ENCODE measurements around the gene SLC29A3. TPM values are rescaled to one million over a fixed set of nuclear protein-coding genes. Genes with fewer than 3 reads are reported as not detected.

Gene SLC29A3
- total RNA-seq, 2 experiments from 2014 or later, result 2.9 to 3.3 TPM

GRCh38 chr10:71332466-71332865 lies 13.4 kb downstream of the SLC29A3 start:
- POLR2A ChIA-PET, result interaction anchor here (0.7 kb wide), 1 partner anchor 259 kb away, joined by 3 read pairs; no protein-coding TSS in a partner anchor
- no peak for ATAC-seq
- Mint-ChIP-seq H3K27me3 (no peaks in the 10 kb centered on the region), H3K4me3 (no peak overlapping the region), H3K9me3 (no peaks in the 10 kb centered on the region), H3K36me3 (ENCODE audit: low read depth) (peaks cover 3% of the 10 kb centered on the region), H3K27ac (no peak overlapping the region), H3K4me1 (ENCODE audit: low read depth) (no peaks in the 10 kb centered on the region)
- TF ChIP-seq, protein P1, sequence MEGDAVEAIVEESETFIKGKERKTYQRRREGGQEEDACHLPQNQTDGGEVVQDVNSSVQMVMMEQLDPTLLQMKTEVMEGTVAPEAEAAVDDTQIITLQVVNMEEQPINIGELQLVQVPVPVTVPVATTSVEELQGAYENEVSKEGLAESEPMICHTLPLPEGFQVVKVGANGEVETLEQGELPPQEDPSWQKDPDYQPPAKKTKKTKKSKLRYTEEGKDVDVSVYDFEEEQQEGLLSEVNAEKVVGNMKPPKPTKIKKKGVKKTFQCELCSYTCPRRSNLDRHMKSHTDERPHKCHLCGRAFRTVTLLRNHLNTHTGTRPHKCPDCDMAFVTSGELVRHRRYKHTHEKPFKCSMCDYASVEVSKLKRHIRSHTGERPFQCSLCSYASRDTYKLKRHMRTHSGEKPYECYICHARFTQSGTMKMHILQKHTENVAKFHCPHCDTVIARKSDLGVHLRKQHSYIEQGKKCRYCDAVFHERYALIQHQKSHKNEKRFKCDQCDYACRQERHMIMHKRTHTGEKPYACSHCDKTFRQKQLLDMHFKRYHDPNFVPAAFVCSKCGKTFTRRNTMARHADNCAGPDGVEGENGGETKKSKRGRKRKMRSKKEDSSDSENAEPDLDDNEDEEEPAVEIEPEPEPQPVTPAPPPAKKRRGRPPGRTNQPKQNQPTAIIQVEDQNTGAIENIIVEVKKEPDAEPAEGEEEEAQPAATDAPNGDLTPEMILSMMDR (IDR thresholded peaks at IDR 0.05), result no peak
- DNase-seq, result no peak
- intact Hi-C loops (cut with micrococcal nuclease), result no loop called here
- CTCF ChIA-PET, result no interaction called here

DNA sequence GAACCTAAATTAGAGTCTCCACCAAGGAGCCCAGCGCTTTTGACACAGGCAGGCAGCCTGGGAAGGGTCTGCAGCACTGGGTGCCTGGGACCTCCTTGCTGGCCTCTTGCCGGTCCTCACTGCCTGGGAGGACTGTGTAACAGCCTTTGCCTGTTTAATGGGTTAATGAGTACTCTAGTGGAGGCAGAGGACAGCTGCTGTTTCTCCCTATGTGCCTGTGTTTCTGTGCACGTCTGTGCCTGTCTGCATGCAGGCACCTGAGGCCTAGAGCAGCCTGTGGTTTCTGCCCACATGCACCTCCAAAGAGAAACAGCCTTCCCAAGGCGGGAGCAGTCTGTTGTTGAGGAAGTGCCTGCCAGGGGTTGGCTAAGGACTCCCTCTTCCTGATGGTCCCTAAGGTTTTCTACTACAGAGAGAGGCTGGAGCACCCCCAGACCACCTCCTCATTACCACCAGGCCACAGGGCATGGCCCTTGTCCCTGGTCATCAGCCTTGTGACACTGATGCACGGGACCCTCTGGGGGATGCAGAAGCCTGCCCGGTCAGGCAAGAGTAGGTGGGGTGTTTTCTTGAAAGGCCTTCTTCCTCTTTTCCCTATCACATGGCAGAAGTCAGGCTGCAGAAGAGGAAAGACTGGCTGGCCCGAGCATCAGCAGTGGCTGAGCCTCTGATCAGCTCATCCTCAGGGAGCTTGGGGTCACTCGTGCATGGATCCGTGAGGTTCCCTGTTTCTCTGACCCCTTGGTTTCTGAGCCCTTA lies 14.2 kb downstream of the SLC29A3 start:
- TF ChIP-seq, protein P1 (IDR thresholded peaks at IDR 0.05), result no peak
- intact Hi-C loops (cut with micrococcal nuclease), result no loop called here
- no peak for ATAC-seq
- H3K27ac Mint-ChIP-seq, result no peak overlapping the region
- POLR2A ChIA-PET, result interaction anchor here (0.7 kb wide), 1 partner anchor 259 kb away, joined by 3 read pairs; no protein-coding TSS in a partner anchor
- H3K4me1 Mint-ChIP-seq (ENCODE audit: low read depth), result no peaks in the 10 kb centered on the region
- H3K36me3 Mint-ChIP-seq (ENCODE audit: low read depth), result peaks cover 2% of the 10 kb centered on the region
- CTCF ChIA-PET, result no interaction called here
- H3K27me3 Mint-ChIP-seq, result no peaks in the 10 kb centered on the region
- DNase-seq, result no peak
- no peak overlapping the region for H3K4me3 Mint-ChIP-seq
- no peaks in the 10 kb centered on the region for H3K9me3 Mint-ChIP-seq

GRCh38 chr10:71334221-71334791 lies 15.2 kb downstream of the SLC29A3 start:
- intact Hi-C loops (cut with micrococcal nuclease), result no loop called here
- TF ChIP-seq, protein P1 (IDR thresholded peaks at IDR 0.05), result no peak
- Mint-ChIP-seq H3K4me3 (no peak overlapping the region), H3K27ac (no peak overlapping the region), H3K36me3 (ENCODE audit: low read depth) (no peaks in the 10 kb centered on the region), H3K27me3 (no peaks in the 10 kb centered on the region), H3K4me1 (ENCODE audit: low read depth) (no peaks in the 10 kb centered on the region), H3K9me3 (no peaks in the 10 kb centered on the region)
- DNase-seq (no peak), ATAC-seq (no peak)
- ChIA-PET CTCF (no interaction called here), POLR2A (no interaction called here)

GRCh38 chr10:71335173-71335708 lies 16.2 kb downstream of the SLC29A3 start:
- Mint-ChIP-seq H3K9me3 (no peaks in the 10 kb centered on the region), H3K4me3 (no peak overlapping the region), H3K4me1 (ENCODE audit: low read depth) (no peaks in the 10 kb centered on the region), H3K27me3 (no peaks in the 10 kb centered on the region), H3K36me3 (ENCODE audit: low read depth) (peaks cover under 1% of the 10 kb centered on the region), H3K27ac (no peak overlapping the region)
- ATAC-seq, result no peak
- intact Hi-C loops (cut with micrococcal nuclease), result no loop called here
- TF ChIP-seq, protein P1 (IDR thresholded peaks at IDR 0.05), result no peak
- no peak for DNase-seq
- CTCF ChIA-PET, result no interaction called here
- POLR2A ChIA-PET, result no interaction called here

GRCh38 chr10:71336632-71337031 lies 17.6 kb downstream of the SLC29A3 start:
- intact Hi-C loops (cut with micrococcal nuclease), result no loop called here
- ATAC-seq, result no peak
- no peak overlapping the region for H3K4me3 Mint-ChIP-seq
- H3K27ac Mint-ChIP-seq, result no peak overlapping the region
- H3K4me1 Mint-ChIP-seq (ENCODE audit: low read depth), result no peaks in the 10 kb centered on the region
- H3K9me3 Mint-ChIP-seq, result no peaks in the 10 kb centered on the region
- TF ChIP-seq, protein P1 (IDR thresholded peaks at IDR 0.05), result no peak
- POLR2A ChIA-PET, result interaction anchor here (0.9 to 1.5 kb wide), 2 partner anchors 20 to 194 kb away, joined by 3 read pairs; no protein-coding TSS in a partner anchor
- CTCF ChIA-PET, result interaction anchor here (1.1 kb wide), 1 partner anchor 33 kb away, joined by 4 read pairs; no protein-coding TSS in a partner anchor
- peaks cover 3% of the 10 kb centered on the region for H3K36me3 Mint-ChIP-seq (ENCODE audit: low read depth)
- no peaks in the 10 kb centered on the region for H3K27me3 Mint-ChIP-seq
- DNase-seq, result no peak

All from activated CD8-positive, alpha-beta T cell treated with anti-CD3 and anti-CD28 coated beads for 36 hours (primary cell).